ENCODE results near the gene PLD1.

PLD1 gene

DNA sequence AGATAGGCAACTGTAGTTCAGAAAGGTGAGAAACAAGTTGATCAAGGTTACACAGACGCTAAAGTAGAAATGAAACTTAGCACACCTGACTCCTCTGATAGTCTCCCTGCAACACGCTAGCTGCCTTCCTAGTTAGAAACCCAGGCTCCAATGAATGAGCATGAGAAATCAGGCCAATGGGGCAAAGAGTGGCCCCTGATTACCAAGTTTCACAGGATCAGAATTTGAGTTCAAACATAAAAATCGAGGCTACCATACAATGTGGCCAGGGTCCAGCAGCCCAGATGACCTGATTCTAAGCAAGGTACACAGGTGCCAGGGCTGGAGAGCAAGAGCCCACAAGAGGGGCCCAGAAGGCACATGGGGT is 7.7 kb downstream of the PLD1 start:
- TF ChIP-seq ZNF274 (IDR thresholded peaks at IDR 0.05; ENCODE audit: low read depth, low read length), result no peak
- peak overlapping the region; percentile 24; the same call in 1 of the 2 replicates for H3K4me3 ChIP-seq (ENCODE audit: low read length)

- peak overlapping the region; percentile 44; the same call in 1 of the 2 replicates for H3K4me3 ChIP-seq (ENCODE audit: low read length)
- no peak for TF ChIP-seq ZNF274 (IDR thresholded peaks at IDR 0.05; ENCODE audit: low read depth, low read length)
Observed at GRCh38 chr3:171801738-171802589, 8.3 kb downstream of the PLD1 start.

- H3K4me3 ChIP-seq (ENCODE audit: low read length), result no peak overlapping the region
- no peak for TF ChIP-seq ZNF274 (IDR thresholded peaks at IDR 0.05; ENCODE audit: low read depth, low read length)
Observed at GRCh38 chr3:171799501-171799900, 10.8 kb downstream of the PLD1 start.

- H3K4me3 ChIP-seq (ENCODE audit: low read length), result no peak overlapping the region
- no peak for TF ChIP-seq ZNF274 (IDR thresholded peaks at IDR 0.05; ENCODE audit: low read depth, low read length)
Observed at GRCh38 chr3:171797873-171798272, 12.4 kb downstream of the PLD1 start.

DNA sequence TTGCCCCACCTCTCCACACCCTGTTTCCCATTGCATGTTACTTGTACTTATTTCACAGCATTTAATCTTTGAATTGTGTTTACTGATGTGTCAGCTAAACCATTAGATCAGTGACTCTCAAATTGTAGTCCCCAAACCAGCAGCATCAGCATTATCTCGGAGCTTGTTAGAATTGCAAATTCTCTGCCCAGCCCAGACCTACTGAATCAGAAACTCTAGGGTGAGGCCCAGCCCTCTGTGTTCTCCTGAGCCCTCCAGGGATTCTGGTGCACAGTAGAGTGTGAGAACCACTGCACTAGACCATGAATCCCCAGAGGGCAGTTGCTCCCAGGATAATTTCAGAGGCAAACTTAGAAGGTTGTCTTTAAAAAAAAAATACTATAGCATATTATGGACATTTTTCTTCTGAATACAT is 13.0 kb downstream of the PLD1 start:
- no peak for TF ChIP-seq ZNF274 (IDR thresholded peaks at IDR 0.05; ENCODE audit: low read depth, low read length)
- H3K4me3 ChIP-seq (ENCODE audit: low read length), result peak overlapping the region; percentile 12; the same call in 1 of the 2 replicates

- TF ChIP-seq ZNF274 (IDR thresholded peaks at IDR 0.05; ENCODE audit: low read depth, low read length), result no peak
- peak overlapping the region; percentile 12; the same call in 1 of the 2 replicates for H3K4me3 ChIP-seq (ENCODE audit: low read length)
Observed at GRCh38 chr3:171796625-171797264, 13.5 kb downstream of the PLD1 start.

DNA sequence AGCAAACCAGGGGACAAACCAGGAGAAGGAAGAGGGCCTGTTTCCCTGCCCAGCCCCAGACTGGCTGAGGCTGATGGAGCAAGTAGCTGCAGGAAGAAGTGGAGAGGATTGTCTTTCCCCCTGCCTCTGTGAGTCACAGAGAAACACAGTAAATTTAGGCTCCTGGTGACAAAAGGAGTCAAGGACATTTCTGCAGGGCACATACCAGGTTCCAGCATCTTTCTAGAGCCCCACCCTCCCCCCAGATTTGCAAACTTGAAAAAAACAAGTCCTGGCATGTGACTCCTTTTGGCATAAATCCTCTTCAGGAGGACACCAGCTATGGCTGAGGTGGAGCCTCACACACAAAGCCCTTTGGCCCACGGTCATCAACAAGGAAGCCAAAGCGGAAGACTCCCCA is 17.8 kb downstream of the PLD1 start:
- H3K4me3 ChIP-seq (ENCODE audit: low read length), result no peak overlapping the region
- TF ChIP-seq ZNF274 (IDR thresholded peaks at IDR 0.05; ENCODE audit: low read depth, low read length), result no peak

DNA sequence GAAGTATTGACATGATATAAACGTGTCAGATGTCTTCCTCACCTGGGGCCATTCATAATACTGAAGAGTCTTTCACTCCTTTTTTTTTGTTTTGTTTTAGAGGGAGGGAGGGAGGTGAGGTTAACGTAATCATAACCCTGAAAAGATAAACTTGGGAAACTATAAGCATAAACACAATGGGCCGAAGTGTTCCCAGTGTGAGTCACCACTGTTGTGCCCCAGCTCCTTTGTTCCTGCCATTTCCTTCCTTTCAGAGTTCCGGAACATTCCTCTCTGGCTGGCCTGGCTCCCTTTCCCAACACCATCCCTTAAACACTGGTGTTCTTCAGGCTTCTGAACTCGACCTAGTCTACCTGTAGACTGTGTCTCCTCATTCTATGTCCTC is 18.6 kb downstream of the PLD1 start:
- no peak for TF ChIP-seq ZNF274 (IDR thresholded peaks at IDR 0.05; ENCODE audit: low read depth, low read length)
- no peak overlapping the region for H3K4me3 ChIP-seq (ENCODE audit: low read length)

- TF ChIP-seq ZNF274 (IDR thresholded peaks at IDR 0.05; ENCODE audit: low read depth, low read length), result no peak
- no peak overlapping the region for H3K4me3 ChIP-seq (ENCODE audit: low read length)
Observed at GRCh38 chr3:171790898-171791691, 19.2 kb downstream of the PLD1 start.

DNA sequence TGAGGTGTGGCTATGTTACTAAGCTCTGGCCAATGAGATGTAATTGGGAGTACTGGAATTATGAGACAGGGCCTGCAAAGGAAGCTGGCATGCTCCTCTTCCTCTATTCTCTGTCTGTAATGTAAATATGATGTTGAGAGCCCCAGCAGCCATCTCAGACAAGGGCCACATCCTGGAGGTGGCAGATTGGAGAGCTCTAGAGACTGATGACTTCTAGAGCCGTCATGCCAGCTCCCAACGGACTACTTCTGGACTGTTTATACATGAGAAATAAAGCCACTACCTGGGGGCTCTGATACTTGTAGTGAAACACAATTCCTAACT is 19.7 kb downstream of the PLD1 start:
- H3K4me3 ChIP-seq (ENCODE audit: low read length), result no peak overlapping the region
- no peak for TF ChIP-seq ZNF274 (IDR thresholded peaks at IDR 0.05; ENCODE audit: low read depth, low read length)

- no peak overlapping the region for H3K4me3 ChIP-seq (ENCODE audit: low read length)
- TF ChIP-seq ZNF274 (IDR thresholded peaks at IDR 0.05; ENCODE audit: low read depth, low read length), result no peak
Observed at GRCh38 chr3:171789759-171790505, 20.4 kb downstream of the PLD1 start.

DNA sequence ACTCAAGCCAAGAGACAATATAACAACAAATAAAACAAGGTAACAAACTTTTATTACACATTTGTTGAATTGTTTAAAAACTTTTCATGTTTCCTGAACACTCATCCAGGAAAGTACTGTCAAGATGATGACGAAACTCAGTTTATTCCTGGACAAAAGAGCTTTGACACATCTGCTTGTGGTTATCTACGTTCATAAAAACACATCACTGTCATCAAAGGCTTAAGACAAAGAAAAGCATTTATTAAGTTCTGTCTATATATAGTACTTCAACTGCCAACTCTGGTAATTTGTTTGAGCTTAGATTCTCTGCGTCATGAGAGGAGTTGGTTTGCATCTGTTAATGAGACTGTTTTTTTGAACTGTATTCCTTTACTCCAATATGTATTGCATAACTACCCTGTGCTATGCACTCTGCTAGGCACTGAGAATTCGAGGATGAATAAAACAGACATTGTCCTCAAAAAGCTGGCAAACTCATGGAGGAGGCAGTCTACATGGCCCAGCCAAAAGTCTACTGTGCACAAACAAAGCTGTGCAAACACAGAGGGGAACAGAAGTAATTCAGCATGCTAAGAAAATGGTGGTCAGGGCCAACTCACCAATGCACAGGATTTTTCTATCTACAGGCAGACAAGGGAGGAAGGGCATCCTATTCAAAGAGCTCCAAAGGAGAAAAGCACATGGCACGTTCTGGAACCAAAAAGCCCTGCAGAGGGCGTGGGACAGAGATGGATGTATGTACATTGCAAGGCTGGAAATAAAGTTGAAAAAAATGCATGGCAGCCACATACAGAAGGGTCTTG is 21.5 kb downstream of the PLD1 start:
- TF ChIP-seq ZNF274 (IDR thresholded peaks at IDR 0.05; ENCODE audit: low read depth, low read length), result no peak
- no peak overlapping the region for H3K4me3 ChIP-seq (ENCODE audit: low read length)

GRCh38 chr3:171786997-171787396 is 23.3 kb downstream of the PLD1 start:
- TF ChIP-seq ZNF274 (IDR thresholded peaks at IDR 0.05; ENCODE audit: low read depth, low read length), result no peak
- H3K4me3 ChIP-seq (ENCODE audit: low read length), result no peak overlapping the region
